Measurements from ENCODE around the gene ASB1. TPM values are rescaled to one million over a fixed set of nuclear protein-coding genes. Genes with fewer than 3 reads are reported as not detected.

Gene ASB1
- total RNA-seq, 1 donor: 21.2 TPM

GRCh38 chr2:238464389-238464788, 37.7 kb downstream of the ASB1 start:
- no peak overlapping the region for H3K4me3 ChIP-seq (ENCODE audit: low read depth, low read length)
- DNase-seq (ENCODE audit: low read depth): no peak
- no peak for TF ChIP-seq CTCF (IDR thresholded peaks at IDR 0.05; ENCODE audit: insufficient read depth, low read depth, low read length)

- no peak for DNase-seq (ENCODE audit: low read depth)
- H3K4me3 ChIP-seq (ENCODE audit: low read depth, low read length): no peak overlapping the region
- TF ChIP-seq CTCF (IDR thresholded peaks at IDR 0.05; ENCODE audit: insufficient read depth, low read depth, low read length): no peak
Observed at GRCh38 chr2:238465487-238466242, 38.9 kb downstream of the ASB1 start.

- no peak for TF ChIP-seq CTCF (IDR thresholded peaks at IDR 0.05; ENCODE audit: insufficient read depth, low read depth, low read length)
- DNase-seq (ENCODE audit: low read depth): no peak
- no peak overlapping the region for H3K4me3 ChIP-seq (ENCODE audit: low read depth, low read length)
Observed at GRCh38 chr2:238466243-238466756, 39.6 kb downstream of the ASB1 start.

- no peak for TF ChIP-seq CTCF (IDR thresholded peaks at IDR 0.05; ENCODE audit: insufficient read depth, low read depth, low read length)
- no peak for DNase-seq (ENCODE audit: low read depth)
- no peak overlapping the region for H3K4me3 ChIP-seq (ENCODE audit: low read depth, low read length)
Observed at GRCh38 chr2:238467062-238467461, 40.3 kb downstream of the ASB1 start.

GRCh38 chr2:238467792-238468191, 41.1 kb downstream of the ASB1 start:
- DNase-seq (ENCODE audit: low read depth): no peak
- TF ChIP-seq CTCF (IDR thresholded peaks at IDR 0.05; ENCODE audit: insufficient read depth, low read depth, low read length): no peak
- no peak overlapping the region for H3K4me3 ChIP-seq (ENCODE audit: low read depth, low read length)

GRCh38 chr2:238469155-238469554, 42.4 kb downstream of the ASB1 start:
- no peak for DNase-seq (ENCODE audit: low read depth)
- no peak overlapping the region for H3K4me3 ChIP-seq (ENCODE audit: low read depth, low read length)
- TF ChIP-seq CTCF (IDR thresholded peaks at IDR 0.05; ENCODE audit: insufficient read depth, low read depth, low read length): no peak

Measured in fibroblast of villous mesenchyme (primary cell).